ENCODE data around the gene RAP1B. TPM values are rescaled to one million over a fixed set of nuclear protein-coding genes. Genes with fewer than 3 reads are reported as not detected.

RAP1B gene
- total and polyA plus RNA-seq, 2 of the 13 experiments (the other 11 are each of a cell fraction or from before 2014, with no cell fraction given): 71.1 to 92.7 TPM

DNA sequence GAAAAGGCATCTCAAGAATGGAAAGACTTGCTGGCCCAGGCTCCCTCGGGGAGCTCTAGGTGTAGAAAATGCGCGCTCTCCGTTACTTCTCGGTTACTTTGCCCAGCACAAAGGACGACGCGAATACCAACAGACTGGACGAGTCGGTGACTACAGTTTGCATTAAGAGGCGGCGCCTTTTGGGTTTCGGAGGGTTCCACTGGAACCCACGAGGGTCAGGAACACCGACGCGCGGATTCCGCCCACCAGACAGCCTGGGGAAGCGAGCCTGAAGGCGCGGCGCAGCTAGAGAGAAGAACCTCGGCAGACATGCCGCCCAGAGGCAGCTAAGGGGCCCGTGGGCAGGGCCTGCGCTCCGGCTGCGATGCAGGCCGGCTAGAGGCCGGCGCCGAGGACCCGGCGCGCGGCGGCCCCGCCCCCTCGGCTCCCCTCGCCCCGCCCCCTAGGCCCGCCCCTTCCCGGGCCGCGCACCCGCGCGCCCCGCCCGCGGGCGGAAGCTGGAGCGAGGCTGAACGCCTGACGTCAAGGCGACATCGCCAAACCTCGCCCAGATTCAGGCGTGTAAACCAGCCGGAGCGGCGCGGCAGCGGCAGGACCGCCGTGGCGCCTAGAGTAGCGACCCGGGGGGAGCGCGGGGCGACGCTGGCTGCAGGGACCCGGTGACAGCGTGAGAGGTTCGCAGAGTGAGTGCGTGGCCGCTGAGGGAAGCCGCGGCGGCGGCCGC lies at the start of gene RAP1B (continued):
- TF ChIP-seq NR2F6 (IDR thresholded peaks at IDR 0.05) (no peak), NR2F6 (CRISPR knock-in tag; IDR thresholded peaks at IDR 0.05) (0 out of 2 replicates have a peak, but pooled peaks have one; percentile 5), ZC3H13 (CRISPR knock-in tag; IDR thresholded peaks at IDR 0.05) (peak; percentile 30; the same call in 1 of the 2 replicates), ZMYM4 (CRISPR knock-in tag; IDR thresholded peaks at IDR 0.05) (peak; percentile 52), FOXO1 (CRISPR knock-in tag; IDR thresholded peaks at IDR 0.05) (0 out of 2 replicates have a peak, but pooled peaks have one; percentile 8), SRY (CRISPR knock-in tag; IDR thresholded peaks at IDR 0.05) (peak; percentile 84; the same call in 1 of the 2 replicates), ATF7 (IDR thresholded peaks at IDR 0.05) (no peak), ATF7 (CRISPR knock-in tag; IDR thresholded peaks at IDR 0.05) (peak; percentile 54; the same call in 1 of the 2 replicates), NR2C2 (CRISPR knock-in tag; IDR thresholded peaks at IDR 0.05; ENCODE audit: borderline replicate concordance) (peak; percentile 42; the same call in 1 of the 2 replicates), POGZ (CRISPR knock-in tag; IDR thresholded peaks at IDR 0.05) (peak; percentile 41; the same call in 1 of the 2 replicates), ZBTB2 (CRISPR knock-in tag; IDR thresholded peaks at IDR 0.05; ENCODE audit: low read depth) (peak; percentile 53), TARDBP (CRISPR knock-in tag; IDR thresholded peaks at IDR 0.05) (peak; percentile 65), HNF1B (CRISPR knock-in tag; IDR thresholded peaks at IDR 0.05) (peak; percentile 73), RELA (CRISPR knock-in tag; IDR thresholded peaks at IDR 0.05) (no peak), ZNF343 (CRISPR knock-in tag; IDR thresholded peaks at IDR 0.05) (0 out of 2 replicates have a peak, but pooled peaks have one; percentile 40), SP2 (CRISPR knock-in tag; IDR thresholded peaks at IDR 0.05) (peak; percentile 49; the same call in 1 of the 2 replicates), ZNF546 (CRISPR knock-in tag; conservative IDR thresholded peaks at IDR 0.05) (peak; percentile 32; the same call in 1 of the 2 replicates)
- TF ChIP-seq, protein P1, sequence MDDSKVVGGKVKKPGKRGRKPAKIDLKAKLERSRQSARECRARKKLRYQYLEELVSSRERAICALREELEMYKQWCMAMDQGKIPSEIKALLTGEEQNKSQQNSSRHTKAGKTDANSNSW (CRISPR knock-in tag; IDR thresholded peaks at IDR 0.05; ENCODE audit: borderline replicate concordance): peak; percentile 29; the same call in 1 of the 2 replicates
- TF ChIP-seq, protein P2, sequence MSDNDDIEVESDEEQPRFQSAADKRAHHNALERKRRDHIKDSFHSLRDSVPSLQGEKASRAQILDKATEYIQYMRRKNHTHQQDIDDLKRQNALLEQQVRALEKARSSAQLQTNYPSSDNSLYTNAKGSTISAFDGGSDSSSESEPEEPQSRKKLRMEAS (IDR thresholded peaks at IDR 0.05): peak; percentile 60; the same call in 1 of the 2 replicates
- TF ChIP-seq, protein P3, sequence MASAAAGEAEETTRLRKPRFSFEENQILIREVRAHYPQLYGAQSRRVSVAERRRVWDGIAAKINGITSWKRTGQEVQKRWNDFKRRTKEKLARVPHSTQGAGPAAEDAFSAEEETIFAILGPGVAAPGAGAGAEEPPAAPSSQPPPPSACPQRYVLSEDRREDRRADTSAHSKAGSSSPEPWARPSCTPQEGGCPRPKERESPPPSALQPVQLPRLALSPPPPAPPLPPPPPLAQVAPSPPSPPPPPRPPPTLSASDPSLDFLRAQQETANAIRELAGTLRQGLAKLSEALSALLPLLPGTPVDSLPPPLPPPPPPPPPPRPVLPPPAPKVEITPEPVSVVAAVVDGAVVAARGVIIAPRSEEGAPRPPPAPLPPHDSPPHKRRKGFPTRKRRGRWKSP (CRISPR knock-in tag; IDR thresholded peaks at IDR 0.05): peak; percentile 77
- TF ChIP-seq, protein P4, sequence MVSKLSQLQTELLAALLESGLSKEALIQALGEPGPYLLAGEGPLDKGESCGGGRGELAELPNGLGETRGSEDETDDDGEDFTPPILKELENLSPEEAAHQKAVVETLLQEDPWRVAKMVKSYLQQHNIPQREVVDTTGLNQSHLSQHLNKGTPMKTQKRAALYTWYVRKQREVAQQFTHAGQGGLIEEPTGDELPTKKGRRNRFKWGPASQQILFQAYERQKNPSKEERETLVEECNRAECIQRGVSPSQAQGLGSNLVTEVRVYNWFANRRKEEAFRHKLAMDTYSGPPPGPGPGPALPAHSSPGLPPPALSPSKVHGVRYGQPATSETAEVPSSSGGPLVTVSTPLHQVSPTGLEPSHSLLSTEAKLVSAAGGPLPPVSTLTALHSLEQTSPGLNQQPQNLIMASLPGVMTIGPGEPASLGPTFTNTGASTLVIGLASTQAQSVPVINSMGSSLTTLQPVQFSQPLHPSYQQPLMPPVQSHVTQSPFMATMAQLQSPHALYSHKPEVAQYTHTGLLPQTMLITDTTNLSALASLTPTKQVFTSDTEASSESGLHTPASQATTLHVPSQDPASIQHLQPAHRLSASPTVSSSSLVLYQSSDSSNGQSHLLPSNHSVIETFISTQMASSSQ (IDR thresholded peaks at IDR 0.05; ENCODE audit: low read depth): no peak
- TF ChIP-seq, protein P4 (CRISPR knock-in tag; IDR thresholded peaks at IDR 0.05; ENCODE audit: borderline replicate concordance): peak; percentile 42; the same call in 1 of the 2 replicates

Measured in HepG2 (cell line).